Endothelial cell (in vitro differentiated cells): ENCODE data around the gene WDR44. TPM values are rescaled to one million over a fixed set of nuclear protein-coding genes. Genes with fewer than 3 reads are reported as not detected.

Experiments
- DNase-seq: peaks from one replicate; pipeline ENCODE4 v3.0.0; 2021; ENCODE audit warnings: low spot score
- H3K27ac Mint-ChIP-seq: one replicate; pipeline ENCODE4 v1.8.0; 2021; ENCODE audit warnings: mixed read lengths, inconsistent platforms; ENCODE audit not compliant: unreplicated experiment
- H3K27me3 Mint-ChIP-seq: one replicate; pipeline ENCODE4 v1.8.0; 2021; ENCODE audit warnings: mild to moderate bottlenecking, moderate library complexity, mixed read lengths, inconsistent platforms; ENCODE audit not compliant: unreplicated experiment
- H3K36me3 Mint-ChIP-seq: one replicate; pipeline ENCODE4 v1.8.0; 2021; ENCODE audit warnings: mild to moderate bottlenecking, low read depth, mixed read lengths, inconsistent platforms; ENCODE audit not compliant: unreplicated experiment
- H3K4me1 Mint-ChIP-seq: one replicate; pipeline ENCODE4 v1.8.0; 2021; ENCODE audit warnings: mild to moderate bottlenecking, mixed read lengths, inconsistent platforms; ENCODE audit not compliant: unreplicated experiment
- H3K4me3 Mint-ChIP-seq: one replicate; pipeline ENCODE4 v1.8.0; 2021; ENCODE audit warnings: mild to moderate bottlenecking, mixed read lengths, inconsistent platforms; ENCODE audit not compliant: unreplicated experiment
- H3K9me3 Mint-ChIP-seq: one replicate; pipeline ENCODE4 v1.8.0; 2021; ENCODE audit warnings: mixed read lengths, inconsistent platforms; ENCODE audit not compliant: unreplicated experiment
- CTCF ChIP-seq: fragments of 200-600 bp; sonication (generic); IDR thresholded peaks from one replicate; pipeline ENCODE4 v1.5.0; 2021; ENCODE audit warnings: antibody characterized with exemption; ENCODE audit not compliant: unreplicated experiment
- total RNA-seq: library from RNA; stranded (reverse); fragmentation: NEBNext Ultra II Directional; extraction: Animal tissue kit (Norgen Biotek cat#: 25700); gene quantifications from one replicate; pipeline ENCODE4 v1.2.1, GENCODE V29; 2021; ENCODE audit not compliant: unreplicated experiment

Gene WDR44
- total RNA-seq, 1 donor from 2014 or later: 14.7 TPM

- Mint-ChIP-seq H3K4me1 (peaks cover 13% of the 10 kb centered on the region), H3K4me3 (peak overlapping the region; percentile 95), H3K9me3 (no peaks in the 10 kb centered on the region), H3K27me3 (no peaks in the 10 kb centered on the region), H3K27ac (no peak overlapping the region), H3K36me3 (no peaks in the 10 kb centered on the region)
- DNase-seq: no peak
- TF ChIP-seq CTCF: no peak
Measured at GRCh38 chrX:118347131-118347530, 1.2 kb downstream of the WDR44 start.

DNA sequence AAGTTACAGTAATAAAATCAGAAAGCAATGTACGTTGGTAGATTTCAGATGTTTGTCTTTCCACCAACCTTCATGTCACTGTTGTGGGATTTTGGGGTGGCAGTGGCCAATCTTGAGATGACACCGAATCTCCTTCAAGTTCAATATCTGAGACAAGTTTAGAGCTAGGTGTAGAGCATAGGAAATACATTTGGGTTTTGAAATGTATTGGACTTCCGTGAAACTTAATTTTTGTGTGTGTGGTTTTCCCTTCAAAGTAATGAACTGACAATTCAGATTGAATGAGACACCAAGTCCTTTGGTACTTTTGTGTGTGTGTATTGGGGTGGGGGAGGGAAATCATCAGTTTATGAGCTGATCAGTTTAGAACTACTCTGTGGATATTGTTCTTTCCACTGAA lies 1.8 kb downstream of the WDR44 start:
- no peaks in the 10 kb centered on the region for H3K9me3 Mint-ChIP-seq
- no peak overlapping the region for H3K27ac Mint-ChIP-seq
- peaks cover 3% of the 10 kb centered on the region for H3K27me3 Mint-ChIP-seq
- no peak for TF ChIP-seq CTCF
- no peaks in the 10 kb centered on the region for H3K36me3 Mint-ChIP-seq
- peaks cover 16% of the 10 kb centered on the region for H3K4me1 Mint-ChIP-seq
- no peak for DNase-seq
- peak overlapping the region; percentile 95 for H3K4me3 Mint-ChIP-seq

DNA sequence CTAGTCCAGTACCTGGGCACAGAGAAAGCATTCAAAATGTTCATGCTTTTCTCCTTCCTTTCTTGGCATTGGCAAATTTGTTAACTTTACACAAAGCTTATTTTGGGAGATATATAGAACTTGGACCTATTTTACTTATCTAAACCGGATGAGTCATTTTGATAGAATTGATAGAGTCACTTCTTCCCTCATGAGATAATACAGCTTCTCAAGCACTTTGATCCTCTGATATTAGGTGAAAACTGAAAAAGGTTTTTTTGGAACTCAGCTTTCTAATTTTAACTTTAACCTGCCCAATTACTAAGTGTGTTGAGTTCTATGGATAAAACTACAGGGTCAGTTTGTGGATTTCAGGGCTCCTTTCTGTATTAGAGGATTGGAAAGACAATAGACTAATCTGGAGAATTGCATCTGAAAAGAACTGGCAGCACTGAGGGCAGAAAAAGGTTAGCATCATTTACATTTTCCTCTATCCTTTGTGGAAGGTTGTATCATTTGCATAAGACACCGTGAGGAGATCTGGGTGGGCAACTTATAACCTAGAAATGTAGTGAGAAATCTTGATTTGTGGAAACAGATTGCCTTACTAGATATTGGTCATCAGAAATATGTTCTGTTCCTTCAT lies 2.4 kb downstream of the WDR44 start:
- TF ChIP-seq CTCF: no peak
- peaks cover 16% of the 10 kb centered on the region for H3K4me1 Mint-ChIP-seq
- DNase-seq: no peak
- H3K27me3 Mint-ChIP-seq: peaks cover 3% of the 10 kb centered on the region
- H3K4me3 Mint-ChIP-seq: peak overlapping the region; percentile 95
- no peak overlapping the region for H3K27ac Mint-ChIP-seq
- no peaks in the 10 kb centered on the region for H3K9me3 Mint-ChIP-seq
- no peaks in the 10 kb centered on the region for H3K36me3 Mint-ChIP-seq

- peaks cover 3% of the 10 kb centered on the region for H3K27me3 Mint-ChIP-seq
- no peak for DNase-seq
- no peaks in the 10 kb centered on the region for H3K9me3 Mint-ChIP-seq
- no peak overlapping the region for H3K4me3 Mint-ChIP-seq
- H3K27ac Mint-ChIP-seq: no peak overlapping the region
- H3K36me3 Mint-ChIP-seq: no peaks in the 10 kb centered on the region
- H3K4me1 Mint-ChIP-seq: peaks cover 16% of the 10 kb centered on the region
- no peak for TF ChIP-seq CTCF
Measured at GRCh38 chrX:118349188-118349587, 3.3 kb downstream of the WDR44 start.

- no peak for TF ChIP-seq CTCF
- Mint-ChIP-seq H3K9me3 (no peaks in the 10 kb centered on the region), H3K27ac (no peak overlapping the region), H3K36me3 (no peaks in the 10 kb centered on the region), H3K4me3 (no peak overlapping the region), H3K27me3 (peaks cover 3% of the 10 kb centered on the region), H3K4me1 (peaks cover 17% of the 10 kb centered on the region)
- DNase-seq: no peak
Measured at GRCh38 chrX:118350221-118350620, 4.3 kb downstream of the WDR44 start.
